Neural crest cell (in vitro differentiated cells): Measurements from ENCODE around the gene MCC. TPM values are rescaled to one million over a fixed set of nuclear protein-coding genes. Genes with fewer than 3 reads are reported as not detected.

ENCODE experiments used
- DNase-seq: peaks from one replicate; pipeline ENCODE4 v3.0.0; 2021; ENCODE audit warnings: low read depth, mixed read lengths, low spot score
- H3K27ac Mint-ChIP-seq: one replicate; pipeline ENCODE4 v1.8.0; 2021; ENCODE audit warnings: mild to moderate bottlenecking, mixed read lengths; ENCODE audit not compliant: unreplicated experiment
- H3K27me3 Mint-ChIP-seq: 2 replicates; pipeline ENCODE4 v1.8.0; 2021; ENCODE audit warnings: low read depth, mild to moderate bottlenecking, mixed read lengths
- H3K36me3 Mint-ChIP-seq: 2 replicates; pipeline ENCODE4 v1.8.0; 2021; ENCODE audit warnings: low read depth, mild to moderate bottlenecking, mixed read lengths
- H3K4me1 Mint-ChIP-seq: 2 replicates; pipeline ENCODE4 v1.8.0; 2021; ENCODE audit warnings: mixed read lengths
- H3K4me3 Mint-ChIP-seq: one replicate; pipeline ENCODE4 v1.8.0; 2021; ENCODE audit warnings: mild to moderate bottlenecking, mixed read lengths
- H3K9me3 Mint-ChIP-seq: 2 replicates; pipeline ENCODE4 v1.8.0; 2021; ENCODE audit warnings: mixed read lengths
- CTCF ChIP-seq: fragments of 200-600 bp; sonication (generic); conservative IDR thresholded peaks from 2 replicates; pipeline ENCODE4 v1.5.0; 2021; ENCODE audit warnings: antibody characterized with exemption, mild to moderate bottlenecking
- total RNA-seq: library from RNA; stranded (reverse); gene quantifications from 2 replicates; pipeline ENCODE4 v1.2.1, GENCODE V29; 2021

MCC gene
- total RNA-seq, 1 donor from 2014 or later, result 10.8 TPM

- Mint-ChIP-seq H3K36me3 (no peaks in the 10 kb centered on the region), H3K9me3 (peaks cover 3% of the 10 kb centered on the region), H3K27me3 (no peaks in the 10 kb centered on the region), H3K4me1 (peaks cover 23% of the 10 kb centered on the region), H3K4me3 (no peak overlapping the region), H3K27ac (no peak overlapping the region)
- no peak for DNase-seq
- TF ChIP-seq CTCF, result no peak
Measured at GRCh38 chr5:113269023-113269997, 218.9 kb downstream of the MCC start.

- Mint-ChIP-seq H3K4me3 (no peak overlapping the region), H3K4me1 (peaks cover 12% of the 10 kb centered on the region)
Measured at GRCh38 chr5:113268232-113268631, 220.0 kb downstream of the MCC start.

DNA sequence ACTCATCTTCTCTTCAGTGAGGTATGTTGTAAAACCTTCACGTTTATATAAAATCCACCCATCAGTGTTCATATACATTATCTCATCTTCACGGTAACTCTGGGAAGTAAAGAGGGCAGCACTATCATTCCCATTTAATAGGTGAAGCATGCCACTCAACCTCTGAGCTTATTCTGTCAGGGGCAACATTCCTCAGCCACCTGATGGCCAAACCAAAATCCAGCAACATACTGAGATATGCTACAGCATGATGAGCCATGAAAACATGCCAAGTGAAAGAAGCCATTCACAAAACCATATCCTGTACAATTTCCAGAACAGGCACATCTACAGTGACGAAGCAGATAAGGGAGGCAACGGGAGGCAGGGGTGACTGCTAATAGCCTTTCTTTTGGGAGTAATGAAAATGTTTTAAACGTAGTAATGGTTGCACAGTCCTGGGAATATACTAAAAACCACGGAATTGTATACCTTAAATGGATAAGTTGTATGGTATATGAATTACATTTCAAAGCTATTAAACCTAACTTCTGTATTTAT, 220.8 kb downstream of the MCC start:
- peaks cover 3% of the 10 kb centered on the region for H3K9me3 Mint-ChIP-seq
- H3K36me3 Mint-ChIP-seq, result no peaks in the 10 kb centered on the region
- TF ChIP-seq CTCF, result no peak
- H3K27ac Mint-ChIP-seq, result no peak overlapping the region
- no peak for DNase-seq
- H3K4me1 Mint-ChIP-seq, result peaks cover 5% of the 10 kb centered on the region
- no peaks in the 10 kb centered on the region for H3K27me3 Mint-ChIP-seq
- H3K4me3 Mint-ChIP-seq, result no peak overlapping the region

More at GRCh38 chr5:113268232-113268631, 220.0 kb downstream of the MCC start:
- no peak for TF ChIP-seq CTCF
- DNase-seq, result no peak
- peaks cover 3% of the 10 kb centered on the region for H3K9me3 Mint-ChIP-seq
- H3K27me3 Mint-ChIP-seq, result no peaks in the 10 kb centered on the region
- no peaks in the 10 kb centered on the region for H3K36me3 Mint-ChIP-seq
- no peak overlapping the region for H3K27ac Mint-ChIP-seq

DNA sequence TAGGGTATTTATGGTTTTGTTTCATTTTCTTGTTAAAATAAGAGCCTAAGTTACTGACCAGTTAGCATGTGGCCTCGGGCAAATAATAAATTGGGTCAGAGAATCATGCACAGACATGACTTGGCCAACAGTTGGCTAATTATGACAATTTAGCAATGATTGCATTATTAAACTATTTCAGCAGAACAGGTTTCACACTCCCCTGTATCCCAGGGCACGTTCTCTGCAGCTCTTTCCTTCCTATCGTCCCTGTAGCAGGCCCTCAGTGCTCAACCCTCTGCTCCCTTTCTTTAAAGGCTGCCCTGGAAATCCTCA, 221.4 kb downstream of the MCC start:
- Mint-ChIP-seq H3K27me3 (no peaks in the 10 kb centered on the region), H3K36me3 (no peaks in the 10 kb centered on the region), H3K4me1 (peaks cover 9% of the 10 kb centered on the region), H3K9me3 (peaks cover 3% of the 10 kb centered on the region), H3K27ac (no peak overlapping the region), H3K4me3 (no peak overlapping the region)
- no peak for TF ChIP-seq CTCF
- DNase-seq, result no peak

GRCh38 chr5:113266227-113266912, 221.9 kb downstream of the MCC start:
- no peak for TF ChIP-seq CTCF
- Mint-ChIP-seq H3K4me3 (no peak overlapping the region), H3K36me3 (no peaks in the 10 kb centered on the region), H3K9me3 (peaks cover 3% of the 10 kb centered on the region), H3K4me1 (peaks cover 9% of the 10 kb centered on the region), H3K27ac (no peak overlapping the region), H3K27me3 (no peaks in the 10 kb centered on the region)
- DNase-seq, result no peak
